ENCODE data around the gene ATP9B.

- TF ChIP-seq CTCF (IDR thresholded peaks at IDR 0.05) (no peak), POLR2A (IDR thresholded peaks at IDR 0.05; ENCODE audit: low read depth) (no peak)
Observed at GRCh38 chr18:79100944-79101343, 31.8 kb downstream of the ATP9B start.
